Smooth muscle cell (in vitro differentiated cells): ENCODE results near the gene ZBTB3. TPM values are rescaled to one million over a fixed set of nuclear protein-coding genes. Genes with fewer than 3 reads are reported as not detected.

Experiments
- DNase-seq: peaks from one replicate; lab custom pipeline; 2025; ENCODE audit not compliant: unreplicated experiment; lab: John Stamatoyannopoulos, UW
- H2AFZ ChIP-seq: fragments of 200-600 bp; sonication (generic); 2 replicates; pipeline ENCODE4 v1.6.0; 2016; ENCODE audit warnings: antibody characterized with exemption, low read depth, mild to moderate bottlenecking
- H3F3A ChIP-seq: fragments of 200-600 bp; sonication (generic); 2 replicates; pipeline ENCODE4 v1.6.0; 2017; ENCODE audit warnings: antibody characterized with exemption, low read depth
- H3K27ac ChIP-seq: fragments of 200-600 bp; sonication (generic); 2 replicates; pipeline ENCODE4 v1.5.1; 2016; ENCODE audit warnings: low read depth, mild to moderate bottlenecking
- H3K27me3 ChIP-seq: fragments of 200-600 bp; sonication (generic); 2 replicates; pipeline ENCODE4 v1.6.1; 2016; ENCODE audit warnings: low read depth, mild to moderate bottlenecking
- H3K36me3 ChIP-seq: fragments of 200-600 bp; sonication (generic); 2 replicates; pipeline ENCODE4 v1.5.1; 2016; ENCODE audit warnings: low read depth
- H3K4me1 ChIP-seq: fragments of 200-600 bp; sonication (generic); 2 replicates; pipeline ENCODE4 v1.5.1; 2016; ENCODE audit warnings: low read depth
- H3K4me2 ChIP-seq: fragments of 200-600 bp; sonication (generic); 2 replicates; pipeline ENCODE4 v1.6.0; 2016; ENCODE audit warnings: mild to moderate bottlenecking
- H3K4me3 ChIP-seq: fragments of 200-600 bp; sonication (generic); 2 replicates; pipeline ENCODE4 v1.5.1; 2016; ENCODE audit warnings: mild to moderate bottlenecking
- H3K79me2 ChIP-seq: fragments of 200-600 bp; sonication (generic); 2 replicates; pipeline ENCODE4 v1.6.0; 2016; ENCODE audit warnings: low read depth, mild to moderate bottlenecking
- H3K9ac ChIP-seq: fragments of 200-600 bp; sonication (generic); 2 replicates; pipeline ENCODE4 v1.6.0; 2016; ENCODE audit warnings: low read depth
- H3K9me3 ChIP-seq: fragments of 200-600 bp; sonication (generic); replicated peaks from 2 replicates; pipeline ENCODE4 v1.5.1; 2016; ENCODE audit warnings: low read depth
- H4K20me1 ChIP-seq: fragments of 200-600 bp; sonication (generic); 2 replicates; pipeline ENCODE4 v1.6.0; 2016; ENCODE audit warnings: low read depth
- WGBS: methylation state at CpG from one replicate; pipeline ENCODE4 v1.1.7; 2016; ENCODE audit warnings: low lambda C conversion rate; 5-methylcytosine and 5-hydroxymethylcytosine counted together
- polyA plus RNA-seq: library from polyadenylated mRNA; unstranded; fragments of >200 nt; fragmentation: Nextera tagmentation; extraction: Ambion mirVana; gene quantifications from 2 replicates; pipeline ENCODE4 v1.2.1, GENCODE V29; 2016
- total RNA-seq: library from RNA; depleted of rRNA; stranded (reverse); fragments of >200 nt; gene quantifications from 2 replicates; pipeline ENCODE4 v1.2.3, GENCODE V29; 2014
- TF ChIP-seq, protein P1 (sequence below): fragments of 200-600 bp; sonication (generic); IDR thresholded peaks from 2 replicates; pipeline ENCODE4 v1.5.1; 2017; ENCODE audit warnings: borderline replicate concordance, mild to moderate bottlenecking, antibody characterized with exemption; ENCODE audit not compliant: insufficient read depth, poor library complexity, severe bottlenecking

ZBTB3 gene
- total and polyA plus RNA-seq, 2 experiments from 2014 or later: 3.3 to 3.6 TPM

GRCh38 chr11:62788991-62789390 lies 35.0 kb upstream of the ZBTB3 start:
- Histone ChIP-seq H3K36me3 (peaks cover 3% of the 10 kb centered on the region), H3K9ac (no peak overlapping the region), H3K4me3 (no peak overlapping the region), H3F3A (peaks cover 37% of the 10 kb centered on the region), H4K20me1 (peaks cover 5% of the 10 kb centered on the region), H3K4me1 (peaks cover 14% of the 10 kb centered on the region), H3K27ac (no peak overlapping the region), H3K9me3 (no peaks in the 10 kb centered on the region), H3K4me2 (no peak overlapping the region), H2AFZ (no peak overlapping the region), H3K27me3 (no peaks in the 10 kb centered on the region), H3K79me2 (peaks cover 39% of the 10 kb centered on the region)
- DNase-seq: no peak
- 90% methylated on average over 5 of the region's 5 CpGs for WGBS
- TF ChIP-seq, protein P1, sequence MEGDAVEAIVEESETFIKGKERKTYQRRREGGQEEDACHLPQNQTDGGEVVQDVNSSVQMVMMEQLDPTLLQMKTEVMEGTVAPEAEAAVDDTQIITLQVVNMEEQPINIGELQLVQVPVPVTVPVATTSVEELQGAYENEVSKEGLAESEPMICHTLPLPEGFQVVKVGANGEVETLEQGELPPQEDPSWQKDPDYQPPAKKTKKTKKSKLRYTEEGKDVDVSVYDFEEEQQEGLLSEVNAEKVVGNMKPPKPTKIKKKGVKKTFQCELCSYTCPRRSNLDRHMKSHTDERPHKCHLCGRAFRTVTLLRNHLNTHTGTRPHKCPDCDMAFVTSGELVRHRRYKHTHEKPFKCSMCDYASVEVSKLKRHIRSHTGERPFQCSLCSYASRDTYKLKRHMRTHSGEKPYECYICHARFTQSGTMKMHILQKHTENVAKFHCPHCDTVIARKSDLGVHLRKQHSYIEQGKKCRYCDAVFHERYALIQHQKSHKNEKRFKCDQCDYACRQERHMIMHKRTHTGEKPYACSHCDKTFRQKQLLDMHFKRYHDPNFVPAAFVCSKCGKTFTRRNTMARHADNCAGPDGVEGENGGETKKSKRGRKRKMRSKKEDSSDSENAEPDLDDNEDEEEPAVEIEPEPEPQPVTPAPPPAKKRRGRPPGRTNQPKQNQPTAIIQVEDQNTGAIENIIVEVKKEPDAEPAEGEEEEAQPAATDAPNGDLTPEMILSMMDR: no peak

DNA sequence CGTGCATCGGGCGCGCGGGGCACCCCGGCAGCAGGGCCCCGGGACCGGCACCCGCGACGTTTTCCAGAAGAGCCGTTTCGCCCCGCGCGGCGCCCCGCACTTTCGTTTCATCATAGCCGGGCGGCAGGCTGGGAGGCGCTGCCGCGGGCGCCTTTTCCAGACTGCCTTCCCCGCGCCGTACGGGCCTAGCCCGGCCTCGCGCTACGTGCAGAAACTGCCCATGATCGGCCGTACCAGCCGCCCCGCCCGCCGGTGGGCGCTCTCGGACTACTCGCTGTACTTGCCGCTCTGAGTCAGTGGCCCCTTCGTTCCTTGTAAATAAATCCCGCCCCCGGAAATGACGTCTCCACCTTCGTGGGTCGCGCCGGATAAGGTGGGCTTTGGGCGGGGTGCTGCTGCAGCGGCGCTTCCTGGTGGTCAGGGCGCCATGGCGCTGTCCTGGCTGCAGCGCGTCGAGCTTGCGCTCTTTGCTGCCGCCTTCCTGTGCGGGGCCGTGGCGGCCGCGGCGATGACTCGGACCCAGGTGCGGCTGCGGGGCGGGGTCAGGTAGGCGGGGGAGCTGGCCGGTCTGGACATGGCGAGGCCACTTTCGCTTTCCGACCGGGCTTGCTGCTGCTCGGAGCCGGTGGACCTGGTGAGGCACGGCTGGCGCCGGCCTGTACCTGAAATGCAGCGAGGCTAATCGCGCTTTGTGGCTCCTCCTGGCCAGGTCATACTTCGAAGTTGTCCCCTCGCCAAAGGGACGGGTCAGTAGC lies 33.2 kb upstream of the ZBTB3 start, which contains the start of gene TMEM179B:
TSS of gene TMEM179B (plus strand) at position 398 of the 755 bp plus-strand sequence. CDS start at position 428, 30 bp downstream.
- DNase-seq: peak; percentile 80
- Histone ChIP-seq H3K36me3 (no peaks in the 10 kb centered on the region), H3F3A (peaks cover 22% of the 10 kb centered on the region), H2AFZ (peak within 1 kb of the TSS; percentile 67), H3K4me1 (peaks cover 9% of the 10 kb centered on the region), H3K27ac (peak within 1 kb of the TSS; percentile 87), H3K4me3 (peak within 1 kb of the TSS; percentile 86), H3K9me3 (no peaks in the 10 kb centered on the region), H3K4me2 (peak within 1 kb of the TSS; percentile 95), H3K27me3 (no peaks in the 10 kb centered on the region), H3K79me2 (peaks cover 39% of the 10 kb centered on the region), H3K9ac (peak within 1 kb of the TSS; percentile 81), H4K20me1 (peaks cover 5% of the 10 kb centered on the region)
- TF ChIP-seq, protein P1: peak; percentile 57
- WGBS: under 1% methylated on average over 76 of the region's 88 CpGs

DNA sequence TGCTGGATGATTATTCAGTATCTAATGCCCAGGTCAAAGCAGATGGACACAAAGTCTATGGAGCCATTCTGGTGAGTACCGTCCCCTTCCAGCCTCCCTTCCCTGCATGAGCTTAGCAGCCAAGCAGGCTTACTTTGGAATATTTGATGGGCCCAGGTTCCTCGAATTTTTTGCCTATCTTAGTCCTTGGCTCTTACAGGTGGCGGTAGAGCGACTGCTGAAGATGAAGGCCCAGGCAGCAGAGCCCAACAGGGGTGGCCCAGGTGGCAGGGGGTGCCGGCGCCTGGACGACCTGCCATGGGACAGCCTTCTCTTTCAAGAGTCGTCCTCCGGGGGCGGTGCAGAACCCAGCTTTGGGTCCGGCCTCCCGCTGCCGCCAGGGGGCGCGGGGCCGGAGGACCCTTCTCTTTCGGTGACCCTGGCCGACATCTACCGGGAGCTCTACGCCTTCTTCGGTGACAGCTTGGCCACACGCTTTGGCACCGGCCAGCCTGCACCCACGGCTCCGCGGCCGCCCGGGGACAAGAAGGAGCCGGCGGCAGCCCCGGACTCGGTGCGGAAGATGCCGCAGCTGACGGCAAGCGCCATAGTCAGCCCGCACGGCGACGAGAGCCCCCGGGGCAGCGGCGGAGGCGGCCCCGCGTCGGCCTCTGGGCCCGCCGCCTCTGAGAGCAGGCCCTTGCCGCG lies 32.5 kb upstream of the ZBTB3 start:
- peak; percentile 61 for DNase-seq
- Histone ChIP-seq H3K79me2 (peaks cover 36% of the 10 kb centered on the region), H4K20me1 (peaks cover 5% of the 10 kb centered on the region), H3F3A (peaks cover 17% of the 10 kb centered on the region), H2AFZ (peak overlapping the region; percentile 67), H3K36me3 (no peaks in the 10 kb centered on the region), H3K27ac (peak overlapping the region; percentile 87), H3K4me3 (peak overlapping the region; percentile 86), H3K27me3 (no peaks in the 10 kb centered on the region), H3K4me2 (peak overlapping the region; percentile 95), H3K9me3 (no peaks in the 10 kb centered on the region), H3K9ac (peak overlapping the region; percentile 81), H3K4me1 (peaks cover 7% of the 10 kb centered on the region)
- TF ChIP-seq, protein P1: peak; percentile 93
- WGBS: 2% methylated on average over 46 of the region's 51 CpGs
